ENCODE data around the gene FAM90A26.
"Not testable (repeated sequence)": the region's sequence is repeated elsewhere in the genome, so short reads cannot be mapped to it uniquely, and the experiment has no call there.

Gene FAM90A26, protein sequence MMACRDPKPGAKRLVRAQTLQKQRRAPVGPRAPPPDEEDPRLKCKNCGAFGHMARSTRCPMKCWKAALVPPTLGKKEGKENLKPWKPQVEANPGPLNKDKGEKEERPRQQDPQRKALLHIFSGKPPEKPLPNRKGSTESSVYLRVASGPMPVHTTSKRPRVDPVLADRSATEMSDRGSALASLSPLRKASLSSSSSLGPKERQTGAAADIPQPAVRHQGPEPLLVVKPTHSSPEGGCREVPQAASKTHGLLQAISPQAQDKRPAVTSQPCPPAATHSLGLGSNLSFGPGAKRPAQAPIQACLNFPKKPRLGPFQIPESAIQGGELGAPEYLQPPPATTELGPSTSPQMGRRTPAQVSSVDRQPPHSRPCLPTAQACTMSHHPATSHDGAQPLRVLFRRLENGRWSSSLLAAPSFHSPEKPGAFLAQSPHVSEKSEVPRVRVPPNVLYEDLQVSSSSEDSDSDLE

DNA sequence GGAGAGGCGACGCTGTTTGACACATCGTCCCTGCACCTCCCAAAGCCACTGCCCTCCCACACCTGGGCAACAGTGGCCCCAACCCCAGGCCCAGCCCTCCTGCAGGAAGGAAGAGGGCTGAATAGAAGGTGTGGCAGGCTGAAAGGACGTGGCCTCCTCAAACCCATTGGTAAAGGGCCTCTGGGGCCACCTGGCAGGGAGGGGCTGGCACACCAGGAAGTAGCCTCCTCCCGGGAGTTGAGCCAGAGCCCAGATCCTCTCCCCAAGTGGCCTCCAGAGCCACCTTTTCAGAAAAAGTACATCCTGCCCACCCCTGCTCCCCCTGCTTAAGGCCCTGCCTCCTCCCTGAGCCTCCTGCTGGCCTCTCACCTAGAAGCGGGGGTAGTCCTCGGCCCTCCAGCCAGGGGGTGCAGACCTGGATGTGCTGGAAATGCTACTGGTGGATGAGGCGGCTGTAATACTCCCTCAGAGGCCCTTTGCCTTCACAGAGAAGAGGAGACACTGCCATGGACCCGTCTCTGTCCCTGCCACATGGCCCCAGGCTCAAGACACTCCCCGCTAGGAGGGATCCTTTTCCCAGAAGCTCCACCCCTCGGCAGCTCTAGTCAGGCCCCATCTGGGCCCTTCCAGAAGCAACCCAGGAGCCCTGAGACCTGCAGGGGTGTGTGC is at the start of gene FAM90A26:
Gene FAM90A26 (plus strand): TSS at position 619 of the 669 bp plus-strand sequence. CDS start 2,764 bp downstream, outside the sequence.
- CTCF ChIA-PET; POLR2A ChIA-PET; H3K27ac ChIP-seq (ENCODE audit: extremely low read depth, low read depth, low read length); H3K4me3 ChIP-seq (ENCODE audit: low read depth, low read length); H3K9me3 ChIP-seq (ENCODE audit: control insufficient read depth, insufficient read depth, low read depth, low read length); H3K36me3 ChIP-seq (ENCODE audit: control insufficient read depth in 2 of 2, insufficient read depth in 1 of 2, low read length in 2 of 2); H3K4me1 ChIP-seq (ENCODE audit: control insufficient read depth, insufficient read depth, low read length): not testable (repeated sequence)

DNA sequence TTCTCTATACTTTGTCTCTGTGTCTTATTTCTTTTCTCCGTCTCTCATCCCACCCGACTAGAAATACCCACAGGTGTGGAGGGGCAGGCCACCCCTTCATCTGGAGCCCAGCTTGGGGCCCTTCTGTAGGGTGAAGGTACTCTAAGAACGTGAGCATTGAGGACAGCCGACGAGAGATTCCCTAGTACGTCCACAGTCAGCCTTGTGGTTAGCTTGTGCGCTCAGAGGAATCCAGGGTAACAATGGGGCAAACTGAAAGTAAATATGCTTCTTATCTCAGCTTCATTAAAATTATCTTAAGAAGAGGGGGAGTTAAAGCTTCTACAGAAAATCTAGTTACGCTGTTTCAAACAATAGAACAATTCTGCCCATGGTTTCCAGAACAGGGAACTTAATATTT is 47.5 kb upstream of the FAM90A26 start:
- H3K27ac ChIP-seq (ENCODE audit: extremely low read depth, low read depth, low read length); POLR2A ChIA-PET; H3K4me1 ChIP-seq (ENCODE audit: control insufficient read depth, insufficient read depth, low read length); H3K9me3 ChIP-seq (ENCODE audit: control insufficient read depth, insufficient read depth, low read depth, low read length); H3K4me3 ChIP-seq (ENCODE audit: low read depth, low read length); H3K36me3 ChIP-seq (ENCODE audit: control insufficient read depth in 2 of 2, insufficient read depth in 1 of 2, low read length in 2 of 2): not testable (repeated sequence)
- CTCF ChIA-PET, result interaction anchor here (0.9 kb wide), 1 partner anchor 180 kb away, joined by 3 read pairs; no protein-coding TSS in a partner anchor

DNA sequence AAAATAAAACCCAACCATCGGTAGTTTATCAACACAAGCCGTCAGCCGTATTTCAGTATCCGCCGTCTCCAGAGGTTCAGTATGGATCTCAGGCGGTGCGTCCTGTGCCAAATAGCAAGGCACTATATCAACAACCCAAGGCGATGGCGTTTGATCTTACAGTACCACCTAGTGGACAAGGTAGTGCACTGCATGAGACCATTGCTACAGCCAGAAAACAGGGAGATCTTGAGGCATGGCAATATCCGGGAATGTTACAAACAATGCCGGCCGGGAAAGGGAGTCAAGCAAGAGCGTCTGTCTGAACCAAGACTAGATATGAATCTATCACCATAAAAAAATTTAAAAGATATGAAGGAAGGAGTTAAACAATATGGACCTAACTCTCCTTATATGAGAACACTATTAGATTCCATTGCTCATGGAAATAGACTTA is 46.6 kb upstream of the FAM90A26 start:
- CTCF ChIA-PET, result interaction anchor here (0.7 kb wide), 1 partner anchor 431 kb away, joined by 3 read pairs; no protein-coding TSS in a partner anchor
- TF ChIP-seq ZNF2 (tag by site-specific recombination; IDR thresholded peaks at IDR 0.05) (peak; percentile 55; the same call in 1 of the 2 replicates), IKZF3 (tag by site-specific recombination; IDR thresholded peaks at IDR 0.05) (0 out of 2 replicates have a peak, but pooled peaks have one; percentile 17), ZNF335 (tag by site-specific recombination; conservative IDR thresholded peaks at IDR 0.05) (0 out of 2 replicates have a peak, but pooled peaks have one; percentile 29), ZNF654 (tag by site-specific recombination; IDR thresholded peaks at IDR 0.05; ENCODE audit: low read depth) (peak; percentile 89)
- TF ChIP-seq, protein P1, sequence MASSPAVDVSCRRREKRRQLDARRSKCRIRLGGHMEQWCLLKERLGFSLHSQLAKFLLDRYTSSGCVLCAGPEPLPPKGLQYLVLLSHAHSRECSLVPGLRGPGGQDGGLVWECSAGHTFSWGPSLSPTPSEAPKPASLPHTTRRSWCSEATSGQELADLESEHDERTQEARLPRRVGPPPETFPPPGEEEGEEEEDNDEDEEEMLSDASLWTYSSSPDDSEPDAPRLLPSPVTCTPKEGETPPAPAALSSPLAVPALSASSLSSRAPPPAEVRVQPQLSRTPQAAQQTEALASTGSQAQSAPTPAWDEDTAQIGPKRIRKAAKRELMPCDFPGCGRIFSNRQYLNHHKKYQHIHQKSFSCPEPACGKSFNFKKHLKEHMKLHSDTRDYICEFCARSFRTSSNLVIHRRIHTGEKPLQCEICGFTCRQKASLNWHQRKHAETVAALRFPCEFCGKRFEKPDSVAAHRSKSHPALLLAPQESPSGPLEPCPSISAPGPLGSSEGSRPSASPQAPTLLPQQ (tag by site-specific recombination; IDR thresholded peaks at IDR 0.05), result 0 out of 2 replicates have a peak, but pooled peaks have one; percentile 18
- TF ChIP-seq, protein P2, sequence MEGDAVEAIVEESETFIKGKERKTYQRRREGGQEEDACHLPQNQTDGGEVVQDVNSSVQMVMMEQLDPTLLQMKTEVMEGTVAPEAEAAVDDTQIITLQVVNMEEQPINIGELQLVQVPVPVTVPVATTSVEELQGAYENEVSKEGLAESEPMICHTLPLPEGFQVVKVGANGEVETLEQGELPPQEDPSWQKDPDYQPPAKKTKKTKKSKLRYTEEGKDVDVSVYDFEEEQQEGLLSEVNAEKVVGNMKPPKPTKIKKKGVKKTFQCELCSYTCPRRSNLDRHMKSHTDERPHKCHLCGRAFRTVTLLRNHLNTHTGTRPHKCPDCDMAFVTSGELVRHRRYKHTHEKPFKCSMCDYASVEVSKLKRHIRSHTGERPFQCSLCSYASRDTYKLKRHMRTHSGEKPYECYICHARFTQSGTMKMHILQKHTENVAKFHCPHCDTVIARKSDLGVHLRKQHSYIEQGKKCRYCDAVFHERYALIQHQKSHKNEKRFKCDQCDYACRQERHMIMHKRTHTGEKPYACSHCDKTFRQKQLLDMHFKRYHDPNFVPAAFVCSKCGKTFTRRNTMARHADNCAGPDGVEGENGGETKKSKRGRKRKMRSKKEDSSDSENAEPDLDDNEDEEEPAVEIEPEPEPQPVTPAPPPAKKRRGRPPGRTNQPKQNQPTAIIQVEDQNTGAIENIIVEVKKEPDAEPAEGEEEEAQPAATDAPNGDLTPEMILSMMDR (tag by site-specific recombination; IDR thresholded peaks at IDR 0.05), result peak; percentile 64; the same call in 1 of the 2 replicates
- POLR2A ChIA-PET; H3K9me3 ChIP-seq (ENCODE audit: control insufficient read depth, insufficient read depth, low read depth, low read length); H3K36me3 ChIP-seq (ENCODE audit: control insufficient read depth in 2 of 2, insufficient read depth in 1 of 2, low read length in 2 of 2); H3K27ac ChIP-seq (ENCODE audit: extremely low read depth, low read depth, low read length); H3K4me3 ChIP-seq (ENCODE audit: low read depth, low read length); H3K4me1 ChIP-seq (ENCODE audit: control insufficient read depth, insufficient read depth, low read length): not testable (repeated sequence)

DNA sequence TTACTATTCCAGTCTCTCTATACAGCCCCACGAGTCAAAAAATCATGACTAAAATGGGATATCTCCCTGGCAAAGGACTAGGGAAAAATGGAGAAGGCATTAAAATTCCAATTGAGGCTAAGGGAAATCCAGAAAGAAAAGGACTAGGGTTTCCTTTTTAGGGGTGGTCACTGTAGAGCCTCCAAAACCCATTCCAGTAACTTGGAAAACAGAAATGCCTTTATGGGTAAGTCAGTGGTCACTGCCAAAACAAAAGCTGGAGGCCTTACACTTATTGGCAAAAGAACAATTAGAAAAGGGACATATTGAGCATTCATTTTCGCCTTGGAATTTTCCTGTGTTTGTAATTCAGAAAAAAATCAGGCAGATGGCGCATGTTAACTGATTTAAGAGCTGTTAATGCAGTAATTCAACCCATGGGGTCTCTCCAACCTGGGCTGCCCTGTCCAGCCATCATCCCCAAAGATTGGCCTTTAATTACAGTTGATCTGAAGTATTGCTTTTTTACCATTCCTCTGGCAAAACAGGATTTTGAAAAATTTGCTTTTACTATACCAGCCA is 44.5 kb upstream of the FAM90A26 start:
- H3K9me3 ChIP-seq (ENCODE audit: control insufficient read depth, insufficient read depth, low read depth, low read length); H3K36me3 ChIP-seq (ENCODE audit: control insufficient read depth in 2 of 2, insufficient read depth in 1 of 2, low read length in 2 of 2); H3K4me1 ChIP-seq (ENCODE audit: control insufficient read depth, insufficient read depth, low read length); H3K4me3 ChIP-seq (ENCODE audit: low read depth, low read length); POLR2A ChIA-PET; H3K27ac ChIP-seq (ENCODE audit: extremely low read depth, low read depth, low read length): not testable (repeated sequence)
- CTCF ChIA-PET, result interaction anchor here (1.0 kb wide), 1 partner anchor 27 kb away, joined by 3 read pairs; no protein-coding TSS in a partner anchor
- peak; percentile 15; the same call in 1 of the 2 replicates for TF ChIP-seq ZNF654 (tag by site-specific recombination; IDR thresholded peaks at IDR 0.05; ENCODE audit: low read depth)
- TF ChIP-seq GLIS1 (tag by site-specific recombination; IDR thresholded peaks at IDR 0.05), result 0 out of 2 replicates have a peak, but pooled peaks have one; percentile 9

DNA sequence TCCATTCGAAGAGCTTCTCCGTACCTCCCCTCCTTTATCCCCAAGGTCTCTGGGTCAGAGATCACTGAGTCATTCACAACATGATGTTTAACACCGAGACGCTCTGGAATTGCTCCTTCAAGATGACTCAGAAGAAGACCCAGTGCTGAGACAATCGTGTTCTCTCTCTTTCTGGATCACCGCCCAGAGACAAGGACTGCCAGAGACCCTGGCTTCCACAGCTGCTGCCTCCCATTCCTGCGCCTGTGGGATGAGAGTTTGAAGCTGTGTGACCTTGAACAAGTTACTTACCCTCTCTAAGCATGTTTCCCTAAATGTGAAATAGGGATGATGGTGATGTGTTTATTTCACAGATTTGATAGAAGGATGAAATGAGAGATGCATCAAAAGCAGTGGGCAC is 38.8 kb upstream of the FAM90A26 start:
- H3K4me3 ChIP-seq (ENCODE audit: low read depth, low read length); CTCF ChIA-PET; H3K27ac ChIP-seq (ENCODE audit: extremely low read depth, low read depth, low read length); H3K9me3 ChIP-seq (ENCODE audit: control insufficient read depth, insufficient read depth, low read depth, low read length); H3K4me1 ChIP-seq (ENCODE audit: control insufficient read depth, insufficient read depth, low read length); H3K36me3 ChIP-seq (ENCODE audit: control insufficient read depth in 2 of 2, insufficient read depth in 1 of 2, low read length in 2 of 2): not testable (repeated sequence)
- POLR2A ChIA-PET, result interaction anchor here (0.6 kb wide), 1 partner anchor 17 kb away, joined by 3 read pairs; no protein-coding TSS in a partner anchor
